H1 (cell line): ENCODE data around the gene ISOC2. TPM values are rescaled to one million over a fixed set of nuclear protein-coding genes. Genes with fewer than 3 reads are reported as not detected.

Experiments
- CTCF ChIA-PET: fragments of 300-600 bp; sonication (Branson Sonifier 250); formaldehyde crosslinking; loops from one replicate; lab custom pipeline; 2021; ENCODE audit not compliant: partially characterized antibody; lab: Charles Lee
- POLR2A ChIA-PET: fragments of 300-600 bp; sonication (Branson Sonifier 250); formaldehyde crosslinking; loops from one replicate; lab custom pipeline; 2021; ENCODE audit warnings: inconsistent platforms; ENCODE audit not compliant: partially characterized antibody; lab: Charles Lee
- DNase-seq, 2 experiments: peaks; one replicate each; pipeline versions ENCODE4 v3.0.0 to v3.0.0-alpha.2; 2010 to 2022; ENCODE audit warnings: low spot score in 2 of 2, low read depth in 1 of 2, mixed read lengths in 1 of 2
- FAIRE-seq: peaks from 2 replicates; lab custom pipeline; 2011; peaks lifted over from hg19 to GRCh38; lab: Jason Lieb, UNC
- H2AFZ ChIP-seq: 2 replicates; pipeline ENCODE4 v1.8.1; 2012; ENCODE audit warnings: low read length, inconsistent platforms
- H2AK5ac ChIP-seq: 2 replicates; pipeline ENCODE4 v1.6.1; 2013; ENCODE audit warnings: low read depth, low read length
- H2BK120ac ChIP-seq: replicated peaks from 2 replicates; pipeline ENCODE3; 2013; ENCODE audit warnings: low read depth, low read length, inconsistent platforms
- H2BK12ac ChIP-seq: 2 replicates; pipeline ENCODE4 v1.6.1; 2013; ENCODE audit warnings: low read depth, low read length
- H2BK15ac ChIP-seq: 2 replicates; pipeline ENCODE4 v1.6.1; 2013; ENCODE audit warnings: low read length
- H2BK20ac ChIP-seq: 2 replicates; pipeline ENCODE4 v1.6.1; 2013; ENCODE audit warnings: low read length
- H2BK5ac ChIP-seq: 2 replicates; pipeline ENCODE4 v1.6.1; 2013; ENCODE audit warnings: low read depth, low read length
- H3K14ac ChIP-seq: 2 replicates; pipeline ENCODE4 v1.6.1; 2013; ENCODE audit warnings: inconsistent platforms; ENCODE audit not compliant: insufficient read length
- H3K18ac ChIP-seq: 2 replicates; pipeline ENCODE4 v1.6.1; 2013; ENCODE audit warnings: low read length; ENCODE audit errors: extremely low read depth
- H3K23ac ChIP-seq: 2 replicates; pipeline ENCODE4 v1.6.1; 2013; ENCODE audit warnings: inconsistent platforms; ENCODE audit not compliant: insufficient read length
- H3K23me2 ChIP-seq: 2 replicates; pipeline ENCODE4 v1.6.1; 2013; ENCODE audit warnings: low read depth, low read length
- H3K27ac ChIP-seq: 2 replicates; pipeline ENCODE4 v1.6.1; 2011; ENCODE audit warnings: low read depth, low read length, inconsistent platforms
- H3K27me3 ChIP-seq, 4 experiments: replicated peaks in 1 of 4; 1 replicate in 1 of 4; 2 replicates in 3 of 4; pipeline versions ENCODE4 v1.6.1 to v1.8.1; 2011 to 2013; ENCODE audit warnings: low read length in 3 of 4, mild to moderate bottlenecking in 3 of 4, inconsistent platforms in 2 of 4, mixed read lengths in 2 of 4, moderate library complexity in 1 of 4; ENCODE audit not compliant: control insufficient read depth in 3 of 4, insufficient read depth in 3 of 4; ENCODE audit errors: extremely low read depth in 1 of 4
- H3K36me3 ChIP-seq, 4 experiments: 2 replicates each; pipeline versions ENCODE4 v1.6.1 to v1.8.1; 2011 to 2013; ENCODE audit warnings: mild to moderate bottlenecking in 4 of 4, low read length in 3 of 4, moderate library complexity in 2 of 4, control low read depth in 1 of 4, inconsistent platforms in 1 of 4; ENCODE audit not compliant: insufficient read depth in 4 of 4, control insufficient read depth in 2 of 4
- H3K4ac ChIP-seq: replicated peaks from 2 replicates; pipeline ENCODE3; 2013; ENCODE audit warnings: low read length, low read depth, mixed read lengths, inconsistent platforms; ENCODE audit not compliant: insufficient read length
- H3K4me1 ChIP-seq, 4 experiments: replicated peaks in 1 of 4; 1 replicate in 1 of 4; 2 replicates in 3 of 4; pipeline versions ENCODE4 v1.6.1 to v1.8.1; 2011 to 2013; ENCODE audit warnings: low read length in 3 of 4, inconsistent platforms in 2 of 4, mixed read lengths in 1 of 4; ENCODE audit not compliant: insufficient read depth in 4 of 4, control insufficient read depth in 3 of 4
- H3K4me2 ChIP-seq, 2 experiments: 2 replicates each; pipeline versions ENCODE4 v1.6.1 to v1.8.1; 2011 to 2013; ENCODE audit warnings: low read depth in 2 of 2, low read length in 2 of 2, control low read depth in 1 of 2, inconsistent platforms in 1 of 2, mild to moderate bottlenecking in 1 of 2; ENCODE audit not compliant: insufficient read depth in 1 of 2
- H3K4me3 ChIP-seq, 4 experiments: fragments of 200-600, 300-600 bp in 1 of 4; sonication (generic), shearing (Covaris generic), sonication (Bioruptor Twin) in 1 of 4; 2 replicates each; pipeline versions ENCODE4 v1.5.1 to v1.8.1; 2011 to 2016; ENCODE audit warnings: low read length in 4 of 4, low read depth in 3 of 4, control low read depth in 2 of 4, inconsistent platforms in 2 of 4, mild to moderate bottlenecking in 2 of 4, mixed read lengths in 1 of 4, moderate library complexity in 1 of 4; ENCODE audit not compliant: insufficient read depth in 2 of 4; ENCODE audit errors: extremely low read depth in 1 of 4
- H3K56ac ChIP-seq: replicated peaks from 2 replicates; pipeline ENCODE3; 2013; ENCODE audit warnings: low read depth, mild to moderate bottlenecking, mixed read lengths, low read length, inconsistent platforms; ENCODE audit not compliant: insufficient read length
- H3K79me1 ChIP-seq: 2 replicates; pipeline ENCODE4 v1.6.1; 2013; ENCODE audit warnings: low read depth, low read length, control low read depth
- H3K79me2 ChIP-seq, 2 experiments: 2 replicates each; pipeline versions ENCODE4 v1.6.1 to v1.8.1; 2012 to 2013; ENCODE audit warnings: low read length in 2 of 2, mild to moderate bottlenecking in 2 of 2, inconsistent platforms in 1 of 2; ENCODE audit not compliant: insufficient read depth in 2 of 2, control insufficient read depth in 1 of 2
- H3K9ac ChIP-seq, 4 experiments: replicated peaks in 1 of 4; 1 replicate in 1 of 4; 2 replicates in 3 of 4; pipeline versions ENCODE4 v1.6.1 to v1.8.1; 2011 to 2013; ENCODE audit warnings: low read depth in 3 of 4, low read length in 3 of 4, control low read depth in 2 of 4, mild to moderate bottlenecking in 2 of 4, moderate library complexity in 2 of 4, inconsistent platforms in 1 of 4; ENCODE audit errors: extremely low read depth in 1 of 4
- H3K9me3 ChIP-seq, 2 experiments: 2 replicates each; pipeline versions ENCODE4 v1.6.1 to v1.8.1; 2012 to 2013; ENCODE audit warnings: mild to moderate bottlenecking in 2 of 2, moderate library complexity in 2 of 2, control low read depth in 1 of 2, inconsistent platforms in 1 of 2, low read depth in 1 of 2, low read length in 1 of 2, mixed read lengths in 1 of 2; ENCODE audit not compliant: insufficient read depth in 2 of 2
- H4K20me1 ChIP-seq, 2 experiments: replicated peaks in 1 of 2; 2 replicates each; pipeline versions ENCODE3 to v1.8.1; 2011 to 2013; ENCODE audit warnings: inconsistent platforms in 2 of 2, low read length in 2 of 2, mild to moderate bottlenecking in 1 of 2; ENCODE audit not compliant: insufficient read depth in 2 of 2, control insufficient read depth in 1 of 2
- H4K5ac ChIP-seq: 2 replicates; pipeline ENCODE4 v1.6.1; 2013; ENCODE audit warnings: low read length, low read depth, mixed read lengths, inconsistent platforms; ENCODE audit not compliant: insufficient read length
- H4K8ac ChIP-seq: 2 replicates; pipeline ENCODE4 v1.8.0; 2013; ENCODE audit warnings: mild to moderate bottlenecking, moderate library complexity, low read length, inconsistent platforms; ENCODE audit not compliant: insufficient read depth; ENCODE audit errors: extremely low read depth
- H4K91ac ChIP-seq: replicated peaks from 2 replicates; pipeline ENCODE3; 2013; ENCODE audit warnings: low read length, mixed read lengths, inconsistent platforms; ENCODE audit not compliant: insufficient read length
- CEBPB ChIP-seq: IDR thresholded peaks from 2 replicates; pipeline ENCODE4 v1.6.1; 2012; ENCODE audit warnings: low read depth, low read length
- FOSL1 ChIP-seq: IDR thresholded peaks from 2 replicates; pipeline ENCODE4 v1.6.1; 2011; ENCODE audit warnings: mild to moderate bottlenecking, low read depth, low read length, moderate library complexity; ENCODE audit not compliant: insufficient read depth
- KDM1A ChIP-seq: fragments of 200-600, 300-600 bp; sonication (generic); IDR thresholded peaks from 2 replicates; pipeline ENCODE4 v1.7.1; 2016; ENCODE audit warnings: mild to moderate bottlenecking, low read length, borderline replicate concordance
- POLR2A ChIP-seq, 2 experiments: IDR thresholded peaks; 1 replicate in 1 of 2; 2 replicates in 1 of 2; pipeline ENCODE4 v1.6.1; 2011; ENCODE audit warnings: low read depth in 2 of 2, low read length in 2 of 2, mild to moderate bottlenecking in 2 of 2; ENCODE audit errors: control extremely low read depth in 1 of 2
- SIN3A ChIP-seq, 2 experiments: IDR thresholded peaks in 1 of 2; conservative IDR thresholded peaks in 1 of 2; 2 replicates each; pipeline ENCODE4 v1.6.1; 2011 to 2012; ENCODE audit warnings: low read length in 2 of 2, improper control_type of control experiment in 1 of 2, low read depth in 1 of 2, mild to moderate bottlenecking in 1 of 2
- SIRT6 ChIP-seq: IDR thresholded peaks from one replicate; pipeline ENCODE4 v1.7.1; 2012; ENCODE audit warnings: low read length, inconsistent platforms
- SP1 ChIP-seq: IDR thresholded peaks from 2 replicates; pipeline ENCODE4 v1.6.1; 2011; ENCODE audit warnings: low read depth, low read length
- TAF1 ChIP-seq: IDR thresholded peaks from 2 replicates; pipeline ENCODE4 v1.6.1; 2011; ENCODE audit warnings: mild to moderate bottlenecking, low read depth, low read length
- YY1 ChIP-seq: IDR thresholded peaks from 2 replicates; pipeline ENCODE4 v1.6.1; 2011; ENCODE audit warnings: low read depth, mild to moderate bottlenecking, low read length
- WGBS, 2 experiments: shearing (Covaris generic) in 1 of 2; methylation state at CpG; one replicate each; pipeline versions ENCODE4 v1.1.6 to v1.1.7; 2013 to 2015; ENCODE audit warnings: low lambda C conversion rate in 2 of 2, mixed read lengths in 2 of 2, inconsistent platforms in 1 of 2, low coverage in 1 of 2, missing lambda C conversion rate in 1 of 2; ENCODE audit not compliant: insufficient replicate concordance in 2 of 2, insufficient coverage in 1 of 2, insufficient read length in 1 of 2; ENCODE audit errors: extremely low coverage in 1 of 2, missing lambda C conversion rate in 1 of 2; 5-methylcytosine and 5-hydroxymethylcytosine counted together
- polyA plus RNA-seq, 7 experiments: library from polyadenylated mRNA; depleted of rRNA in 3 of 7; stranded (reverse) in 5 of 7; unstranded in 2 of 7; fragments of >200 nt in 5 of 7; fragments of 200-250 nt in 2 of 7; gene quantifications; 1 replicate in 5 of 7; 2 replicates in 1 of 7; 4 replicates in 1 of 7; pipeline versions ENCODE4 v1.2.1 to v1.2.3, GENCODE V29; 2011 to 2013; ENCODE audit warnings: missing spikeins in 2 of 7, mixed read lengths in 2 of 7
- total RNA-seq: library from RNA; stranded (reverse); fragmentation: NEBNext Ultra II Directional; extraction: Animal tissue kit (Norgen Biotek cat#: 25700); gene quantifications from 2 replicates; pipeline ENCODE4 v1.2.1, GENCODE V29; 2021

ISOC2 gene
- total and polyA plus RNA-seq, 2 of the 8 experiments (the other 6 are each of a cell fraction or from before 2014, with no cell fraction given): 96.9 to 152 TPM

DNA sequence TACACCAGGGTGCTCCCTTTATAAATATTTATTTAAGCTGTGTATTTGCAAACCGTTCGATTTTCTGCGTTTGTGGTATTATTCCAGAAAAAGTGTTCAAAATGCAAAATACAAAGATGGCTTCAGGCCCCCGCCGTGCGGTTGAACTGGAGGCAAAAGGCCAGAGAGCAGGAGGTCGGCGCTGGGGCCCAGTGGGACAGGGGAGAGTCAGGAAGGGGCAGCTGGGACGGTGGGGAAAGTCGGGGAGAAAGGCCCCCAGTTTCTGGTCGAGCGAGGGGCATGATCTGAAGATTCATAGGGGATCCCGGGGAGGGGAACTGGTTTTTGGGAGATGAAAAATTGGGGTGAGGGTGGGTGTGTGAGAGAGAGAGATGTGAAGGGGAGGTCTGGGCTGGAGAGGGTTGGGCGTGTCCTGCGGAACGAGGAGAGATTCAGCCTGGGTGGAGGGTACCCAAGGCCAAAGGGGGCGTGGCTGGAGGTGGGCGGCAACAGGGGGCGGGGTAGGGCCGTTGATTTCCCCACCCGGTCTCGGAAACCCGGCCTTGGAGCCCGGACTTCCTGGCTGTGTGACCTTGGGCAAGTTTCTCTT lies 678 bp downstream of the ISOC2 start:
- Histone ChIP-seq H3K4ac (no peak overlapping the region), H3K4me1 (peaks cover 3 to 25% (median 16%) of the 10 kb centered on the region in 4 experiments), H2BK15ac (no peak overlapping the region), H3K36me3 (peaks cover 0 to 5% (median 0%) of the 10 kb centered on the region in 4 experiments; a peak in 2 of 8 replicates), H4K5ac (no peak overlapping the region), H3K79me1 (peaks cover 13% of the 10 kb centered on the region), H3K9me3 (no peaks in the 10 kb centered on the region), H3K4me3 (peak overlapping the region; percentile 58 to 81 (median 74)), H4K8ac (no peak overlapping the region), H2AFZ (no peak overlapping the region), H3K27me3 (no peaks in the 10 kb centered on the region; a peak in 1 of 7 replicates), H3K23ac (no peak overlapping the region), H2BK12ac (no peak overlapping the region), H3K18ac (no peak overlapping the region; the same call in 1 of the 2 replicates), H2BK120ac (no peak overlapping the region), H3K14ac (no peak overlapping the region), H3K23me2 (peaks cover 1% of the 10 kb centered on the region; the same call in 1 of the 2 replicates), H3K27ac (no peak overlapping the region; the same call in 1 of the 2 replicates), H2BK20ac (no peak overlapping the region), H4K91ac (no peak overlapping the region), H2AK5ac (no peak overlapping the region), H3K79me2 (peaks cover 0 to 13% of the 10 kb centered on the region in 2 experiments; a peak in 2 of 4 replicates), H4K20me1 (peaks cover 2 to 4% of the 10 kb centered on the region in 2 experiments), H3K4me2 (peak overlapping the region; percentile 61 to 64), H3K9ac (no peak overlapping the region; a peak in 3 of 7 replicates), H3K56ac (no peak overlapping the region), H2BK5ac (no peak overlapping the region)
- DNase-seq (peak in 1 of 2 experiments; percentile 92), FAIRE-seq (peak; percentile 83)
- TF ChIP-seq CEBPB (peak; percentile 33; the same call in 1 of the 2 replicates), TAF1 (no peak), KDM1A (no peak), POLR2A (IDR thresholded peaks at IDR 0.05; ENCODE audit: control extremely low read depth in 1 of 2, low read depth in 2 of 2, low read length in 2 of 2) (0 out of 3 replicates have a peak, but pooled peaks of 1 of the 2 experiments have one; percentile 72), SP1 (peak; percentile 82), SIN3A (conservative IDR thresholded peaks at IDR 0.05 in 1 of 2, IDR thresholded peaks at IDR 0.05 in 1 of 2; ENCODE audit: low read depth in 1 of 2, low read length in 2 of 2) (0 out of 4 replicates have a peak, but pooled peaks have one; percentile 32 to 53), FOSL1 (peak; percentile 46; the same call in 1 of the 2 replicates), SIRT6 (no peak), YY1 (peak; percentile 73; the same call in 1 of the 2 replicates)
- CTCF ChIA-PET: interaction anchor here (0.6 to 1.7 kb wide), 4 partner anchors 44 to 1287 kb away, joined by 3 to 7 read pairs (median 3); no protein-coding TSS in a partner anchor
- 8% methylated on average over 16 of the region's 24 CpGs; no CpG with 5 or more reads in 1 of the 2 experiments for WGBS, 2 experiments
- POLR2A ChIA-PET: interaction anchor here (0.5 to 1.6 kb wide), 5 partner anchors 10 to 147 kb away, joined by 3 to 7 read pairs (median 4); partner anchors contain the start of gene ZNF628
